Stimulated activated CD4-positive, alpha-beta T cell treated with anti-CD3 and anti-CD28 coated beads, Interleukin-2, amount 100 ng/mL, for 48 hours (primary cell): Measurements from ENCODE around the gene HHATL.
A peak's percentile ranks its signal among the peaks of the same experiment; 100 is the strongest.

Source experiments
- DNase-seq, 2 donors: peaks; one replicate each; pipeline ENCODE4 v3.0.0-alpha.2; 2020

HHATL gene

DNA sequence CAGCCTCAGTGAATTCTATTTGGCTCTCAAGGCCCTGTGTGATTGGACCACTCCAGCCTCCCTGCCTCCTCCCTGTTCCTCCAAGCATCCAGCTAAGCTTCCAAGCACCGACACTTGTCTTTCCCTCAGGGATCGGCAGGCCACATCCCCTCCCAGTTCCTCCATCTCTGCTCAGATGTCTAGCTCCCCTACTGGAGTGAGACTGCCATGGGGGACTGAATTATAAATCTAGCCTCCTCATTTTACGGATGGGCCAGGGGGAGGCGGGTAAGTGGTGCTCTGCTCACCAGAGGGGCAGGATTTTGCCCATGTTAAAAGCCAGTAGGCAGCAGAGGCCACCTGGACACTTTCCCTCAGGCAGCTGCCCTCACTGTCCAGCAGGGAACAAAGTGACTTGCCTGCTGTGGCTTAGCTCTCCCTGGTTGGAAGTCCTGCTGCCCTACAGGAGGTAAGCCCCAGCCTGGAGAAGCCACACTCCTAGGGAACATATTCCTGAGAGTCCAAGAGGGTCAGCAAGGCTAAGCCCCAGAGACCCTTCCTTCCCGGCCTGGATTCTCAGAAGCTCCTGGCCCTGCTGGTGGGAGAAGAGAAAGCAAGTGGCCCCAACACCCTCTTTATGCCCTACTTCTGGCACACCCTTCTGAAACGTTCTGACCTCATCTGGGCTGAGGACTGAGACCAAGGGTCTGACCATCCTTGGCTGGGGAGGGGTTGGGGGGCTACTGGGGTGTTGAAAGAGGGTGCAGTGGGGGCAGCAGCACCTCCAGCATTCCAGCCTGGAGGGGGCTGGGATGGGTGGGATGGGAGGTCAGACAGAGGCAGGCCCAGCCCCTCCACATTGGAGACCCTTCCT is 9.1 kb upstream of the HHATL start:
- DNase-seq = no peak

DNA sequence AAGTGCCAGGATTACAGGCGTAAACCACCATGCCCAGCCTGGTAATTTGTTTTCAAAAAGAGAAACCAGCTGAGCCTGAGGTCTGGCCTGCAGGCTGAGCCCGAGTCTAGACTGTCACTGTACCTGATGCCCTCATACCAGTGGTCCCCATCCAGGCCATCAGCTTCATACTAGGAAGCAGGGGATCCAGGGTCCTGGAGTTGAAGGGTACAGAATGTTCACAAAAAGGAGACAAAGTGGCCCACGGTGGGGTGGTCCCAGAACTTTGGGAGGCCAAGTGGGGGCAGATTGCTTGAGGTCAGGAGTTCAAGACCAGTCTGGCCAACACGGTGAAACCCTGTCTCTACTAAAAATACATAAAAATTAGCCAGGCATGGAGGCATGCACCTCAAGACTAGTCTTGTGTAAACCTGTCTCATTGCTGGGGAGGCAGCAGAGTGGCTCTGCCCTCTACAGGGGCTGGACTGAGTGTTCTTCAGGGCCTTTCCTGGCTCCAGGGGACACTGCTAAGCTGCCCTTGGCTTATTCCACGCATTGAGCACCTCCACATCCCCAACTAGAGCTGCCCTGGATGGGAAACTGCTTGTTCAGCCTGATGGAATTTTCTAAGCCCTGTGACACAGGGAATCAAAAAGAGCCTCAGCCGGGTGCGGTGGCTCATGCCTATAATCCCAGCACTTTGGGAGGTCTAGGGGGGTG is 7.9 kb upstream of the HHATL start:
- no peak for DNase-seq

DNA sequence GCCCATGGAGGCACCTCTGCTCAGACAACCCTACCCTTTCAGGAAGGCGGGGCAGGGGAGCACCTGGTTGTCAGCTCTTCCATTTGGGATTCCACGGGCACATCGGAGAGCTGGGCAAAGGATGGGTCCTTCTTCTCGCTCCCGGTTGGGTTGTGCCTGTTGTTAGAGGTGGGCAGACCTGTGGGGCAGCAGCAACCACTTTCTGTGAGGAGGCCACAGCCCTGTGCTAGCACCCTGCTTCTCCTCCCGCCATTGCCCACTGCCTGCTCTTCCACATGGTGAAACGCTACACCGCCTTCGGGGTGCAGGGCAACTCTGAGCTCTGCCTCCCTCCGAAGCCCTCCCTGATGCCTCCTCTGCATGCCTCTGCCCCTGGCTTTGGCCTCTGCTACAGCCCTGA is 7.0 kb upstream of the HHATL start:
- DNase-seq = no peak

DNA sequence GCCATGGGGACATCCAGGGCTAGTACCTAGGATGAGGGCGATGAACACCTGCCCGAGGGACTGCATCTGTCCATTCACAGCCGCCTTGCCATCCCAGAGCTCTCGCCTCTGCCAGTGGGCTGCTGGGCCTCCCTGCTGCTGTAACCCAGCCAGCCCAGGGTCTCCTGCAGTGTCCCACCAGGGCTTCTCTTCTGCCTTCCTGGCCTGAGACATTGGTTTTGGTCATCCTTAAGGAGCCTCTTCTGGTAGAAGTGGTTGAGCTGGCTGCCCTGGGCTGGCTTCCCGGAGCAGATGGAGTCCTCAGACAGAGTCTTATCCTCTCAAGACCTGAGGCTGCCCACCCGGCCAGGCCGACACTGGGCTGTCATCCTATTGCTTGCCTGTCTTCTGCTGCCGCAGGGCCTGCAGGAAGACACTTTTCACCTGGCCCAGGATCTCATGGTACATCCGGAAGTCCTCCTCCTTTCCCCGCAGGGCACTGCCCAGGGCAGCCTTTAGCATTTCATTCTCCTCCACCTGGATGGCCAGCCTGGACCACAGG is 6.1 kb upstream of the HHATL start:
- no peak for DNase-seq

DNA sequence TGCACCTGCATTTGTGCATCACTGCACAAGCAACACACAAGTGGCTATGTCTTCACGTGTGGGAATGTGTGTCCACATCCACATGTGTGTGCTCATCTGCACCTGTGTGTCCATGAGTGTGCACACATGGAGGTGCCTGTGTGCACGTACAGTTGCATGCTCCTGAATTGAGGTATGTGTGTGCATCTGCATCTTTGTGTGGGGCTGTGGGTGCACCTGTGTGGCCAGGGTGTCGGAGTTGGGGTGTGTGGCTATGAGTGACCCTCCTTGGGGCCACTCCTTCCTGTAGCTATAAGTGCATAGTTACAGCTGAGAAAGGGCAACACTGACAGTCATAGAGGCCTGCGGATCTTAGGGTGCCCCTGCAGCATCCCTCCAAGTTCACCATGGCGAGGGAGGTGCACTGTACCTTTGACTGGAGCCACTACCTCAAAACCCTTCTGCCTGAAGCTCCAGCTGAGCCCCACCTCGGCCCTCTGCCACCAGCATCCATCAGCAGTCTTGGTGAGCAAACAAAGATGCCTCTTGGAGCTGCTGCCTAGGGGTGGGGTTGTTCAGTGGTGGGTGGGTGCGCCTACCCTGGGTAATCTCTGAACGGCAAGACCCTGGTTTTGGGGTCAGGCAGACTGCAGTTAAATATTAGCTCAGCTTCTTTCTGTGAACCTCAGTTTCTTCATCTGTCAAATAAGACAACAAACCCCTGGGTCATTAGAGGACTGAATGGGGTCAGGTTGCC is 5.2 kb upstream of the HHATL start:
- no peak for DNase-seq

DNA sequence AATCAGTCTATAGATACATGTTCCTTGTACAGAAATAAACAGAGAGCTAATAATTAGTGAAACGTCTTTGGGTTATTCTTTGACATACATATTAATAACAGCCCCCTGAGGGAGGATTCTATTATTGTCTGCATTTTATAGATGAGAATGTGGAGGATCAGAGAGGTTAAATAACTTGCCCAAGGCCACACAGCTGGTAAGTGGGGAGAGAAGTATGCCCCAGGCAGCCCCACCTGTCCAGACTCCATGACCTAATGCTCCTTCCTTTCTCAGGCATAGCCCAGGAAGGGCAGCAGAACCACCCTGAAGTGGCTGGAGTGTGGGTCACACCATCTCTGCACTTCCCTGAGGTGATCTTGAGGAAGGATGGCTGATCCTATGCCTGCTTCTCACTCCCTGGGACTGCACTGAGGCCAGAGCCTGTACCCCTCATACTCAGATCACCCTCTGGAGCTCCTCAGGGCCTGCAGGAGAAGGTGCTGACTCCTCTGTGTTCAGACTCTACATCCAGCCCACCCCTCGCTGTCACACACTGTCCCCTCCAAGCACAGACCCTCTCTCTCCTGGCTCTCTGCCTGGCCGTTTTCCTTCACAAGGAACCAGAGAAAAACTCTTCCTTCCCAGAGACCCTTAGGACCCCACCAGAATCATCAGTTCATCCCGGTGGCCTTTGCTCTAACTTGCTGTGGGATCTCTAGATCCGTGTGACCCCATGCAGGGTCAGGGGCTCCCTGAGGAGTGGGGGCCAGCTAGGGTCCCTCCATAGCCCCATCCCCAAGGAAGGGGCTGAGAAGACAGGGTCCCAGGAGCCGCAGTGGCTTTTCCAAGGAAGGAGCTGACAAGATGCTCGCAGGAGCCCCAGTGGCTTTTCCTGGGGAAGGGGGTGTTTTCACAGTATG is 4.4 kb upstream of the HHATL start:
- no peak for DNase-seq

DNA sequence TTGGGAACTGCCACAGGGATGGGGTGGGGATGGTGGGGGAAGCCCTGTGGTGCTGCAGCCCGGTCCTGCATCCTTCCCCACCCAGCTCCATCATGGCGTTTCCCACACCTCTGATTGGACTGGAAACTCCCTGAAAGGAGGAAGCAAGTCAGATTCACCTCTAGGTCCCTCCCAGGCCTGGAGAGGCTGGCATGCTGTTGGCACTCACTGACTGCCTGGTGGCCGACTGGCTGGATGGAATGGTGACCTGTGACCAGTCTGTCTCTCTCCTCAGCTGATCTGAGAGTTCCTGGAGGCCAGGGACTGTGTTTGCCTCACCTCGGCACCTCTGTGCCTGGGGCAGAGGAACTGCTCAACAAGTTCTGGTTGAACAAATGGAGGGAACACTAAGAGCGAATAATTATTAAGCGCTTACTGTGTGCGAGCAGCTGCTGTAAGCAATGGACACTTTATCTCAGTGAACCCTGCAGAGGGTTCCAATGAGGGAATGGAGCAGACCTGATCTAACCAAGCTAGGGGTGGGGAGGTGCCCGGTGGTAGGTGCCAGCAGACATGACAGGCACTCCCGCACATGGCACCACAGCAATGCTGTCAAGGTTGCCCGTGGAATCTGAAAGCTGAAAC is 3.5 kb upstream of the HHATL start:
- DNase-seq = no peak

DNA sequence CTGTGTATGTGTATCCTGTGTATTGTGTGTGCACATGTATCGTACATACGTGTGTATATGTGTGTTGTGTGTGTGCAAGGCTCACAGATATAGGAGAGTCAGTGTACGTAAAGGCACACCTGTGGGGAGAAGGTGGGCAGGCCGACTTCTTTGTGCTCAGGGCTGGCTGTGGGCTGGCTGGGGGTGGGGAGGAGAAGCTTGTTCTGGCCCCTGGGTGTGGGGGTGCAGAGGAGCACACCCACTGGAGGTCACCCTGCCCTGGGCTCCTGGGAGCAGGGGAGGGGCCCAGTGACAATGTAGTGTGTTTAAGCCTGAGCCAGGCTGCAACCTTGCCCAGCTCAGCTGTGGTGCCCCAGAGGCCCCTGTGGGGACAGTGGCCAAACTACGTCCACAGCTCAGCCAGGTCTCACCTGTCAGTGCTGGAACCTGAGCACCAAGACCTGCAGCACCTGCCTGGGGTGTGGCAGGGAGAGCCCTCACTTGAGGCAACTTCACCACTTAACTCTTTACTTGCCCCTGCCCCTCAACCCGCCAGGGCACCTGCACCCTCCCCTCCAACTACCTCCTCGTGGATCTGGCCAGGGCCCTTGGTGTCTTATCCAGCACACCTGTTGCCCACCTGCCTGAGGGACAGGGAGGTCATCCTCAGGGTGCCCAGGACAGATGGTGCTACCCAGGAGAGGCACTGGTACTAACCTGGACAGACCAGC is 2.6 kb upstream of the HHATL start:
- no peak for DNase-seq

DNA sequence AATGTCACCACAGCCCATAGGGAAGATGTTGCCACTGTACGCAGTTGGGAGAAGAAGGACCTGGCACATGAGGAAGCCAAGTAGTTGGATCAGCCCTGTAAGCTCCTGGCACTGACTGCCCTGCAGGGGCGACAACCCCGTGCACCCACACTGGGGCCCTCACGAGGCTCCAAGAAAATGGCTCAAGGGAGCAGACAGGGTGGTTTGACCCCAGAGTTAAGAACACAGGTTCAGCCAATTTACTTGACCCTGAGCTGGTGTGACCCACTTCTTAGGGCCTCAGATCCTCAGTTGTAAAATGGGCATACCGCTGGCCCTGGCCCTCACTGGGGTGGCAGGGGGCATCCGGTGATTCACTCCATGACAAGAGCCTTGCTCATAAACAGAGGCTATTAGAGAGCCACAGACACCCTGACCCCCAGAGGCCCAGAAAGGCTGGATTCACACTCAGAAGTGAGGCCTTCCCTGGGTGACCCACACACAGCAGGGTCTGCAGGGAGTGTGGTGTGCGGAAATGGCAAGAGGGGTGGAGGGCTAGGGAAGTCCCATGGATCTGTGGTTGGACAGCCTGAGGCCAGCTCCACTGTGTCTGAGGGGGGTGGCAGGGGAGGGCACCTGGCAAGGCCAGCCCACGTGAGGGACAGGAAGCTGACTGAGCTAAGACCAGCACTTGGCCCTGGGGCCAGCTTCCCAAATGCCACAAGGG is 1.7 kb upstream of the HHATL start:
- no peak for DNase-seq

DNA sequence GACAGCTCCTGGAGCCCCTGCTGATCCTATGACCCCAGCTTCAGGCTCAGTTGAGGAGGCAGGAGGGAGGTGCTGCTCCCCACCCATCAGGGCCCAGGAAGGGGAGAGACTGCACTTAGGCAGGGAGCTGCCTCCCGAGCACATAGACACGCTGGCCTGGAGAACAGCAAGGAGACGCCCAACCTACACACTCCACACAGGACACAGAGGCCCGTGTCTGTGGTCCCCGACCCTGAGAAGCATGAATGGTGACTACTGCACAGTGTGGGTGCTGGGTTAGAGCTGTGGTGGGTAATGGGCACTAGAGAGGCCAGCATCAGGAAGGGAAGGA is 1.1 kb upstream of the HHATL start:
- DNase-seq = no peak

DNA sequence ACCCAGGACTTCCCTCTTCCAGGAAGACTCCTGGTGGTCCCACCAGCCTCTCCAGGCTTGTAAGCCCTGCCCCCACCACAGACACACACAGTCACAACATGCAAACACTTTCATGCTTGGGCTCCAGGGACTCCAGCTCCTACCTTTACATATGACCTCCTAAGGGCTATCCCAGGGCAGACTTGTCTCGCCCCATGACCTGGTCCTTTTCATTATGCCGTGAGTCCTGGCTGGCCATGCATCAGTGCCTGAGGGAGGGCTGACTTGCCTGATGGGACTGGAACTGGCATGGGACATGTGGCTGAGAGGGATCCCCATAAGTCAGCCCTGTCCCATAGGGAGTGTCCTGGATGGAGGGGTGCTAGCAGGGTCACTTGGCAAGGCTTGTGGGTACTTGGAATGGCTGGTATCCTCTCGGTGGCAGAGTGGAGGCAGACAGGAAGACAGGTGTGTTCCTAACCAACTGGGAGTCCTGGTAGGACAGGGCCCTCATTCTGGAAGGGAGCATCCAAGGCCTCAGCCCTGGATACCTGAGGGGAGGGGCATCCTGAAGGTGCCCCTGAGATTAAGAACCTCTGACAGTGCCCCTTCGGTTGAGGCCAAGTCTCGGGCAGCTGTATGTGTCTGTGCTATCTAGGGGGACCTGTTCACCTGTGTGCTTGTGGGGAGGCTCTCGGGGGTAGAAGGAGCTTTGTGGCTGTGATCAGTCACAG is 540 bp upstream of the HHATL start:
- DNase-seq = no peak

DNA sequence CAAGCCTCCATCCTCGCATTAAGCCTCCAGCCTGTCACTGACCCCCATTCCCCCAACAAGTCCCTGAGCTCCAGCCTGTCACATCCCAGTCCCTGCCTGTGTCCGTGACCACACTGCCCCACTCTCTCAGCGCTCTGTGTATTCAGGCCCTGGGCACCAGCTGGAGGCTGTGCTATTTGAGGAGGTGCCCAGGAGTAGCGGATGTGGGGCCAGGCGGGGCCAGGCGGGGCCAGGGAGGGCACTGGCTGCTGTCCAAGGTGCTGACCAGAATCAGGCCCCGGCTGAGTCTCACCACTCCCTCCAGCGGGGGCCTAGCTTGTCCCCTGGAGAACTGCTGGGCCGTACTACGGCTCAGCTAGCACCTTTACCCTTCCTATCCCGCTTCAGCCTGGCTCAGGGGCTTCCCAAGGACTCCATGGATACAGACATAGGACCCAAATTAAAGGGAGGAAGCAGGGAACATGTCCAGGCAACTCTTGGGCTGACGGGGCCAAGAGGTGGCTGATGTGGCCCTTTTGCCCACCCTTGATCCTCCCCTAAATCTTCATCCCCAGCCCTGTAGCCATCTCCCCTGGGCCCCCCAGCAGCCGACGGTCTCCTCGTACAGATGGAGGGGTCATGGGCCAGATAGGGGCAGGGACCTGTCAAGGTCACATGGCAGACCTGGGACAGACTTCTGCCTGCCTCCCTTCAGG is 1.1 kb downstream of the HHATL start:
- DNase-seq = peak; percentile 46 to 55

DNA sequence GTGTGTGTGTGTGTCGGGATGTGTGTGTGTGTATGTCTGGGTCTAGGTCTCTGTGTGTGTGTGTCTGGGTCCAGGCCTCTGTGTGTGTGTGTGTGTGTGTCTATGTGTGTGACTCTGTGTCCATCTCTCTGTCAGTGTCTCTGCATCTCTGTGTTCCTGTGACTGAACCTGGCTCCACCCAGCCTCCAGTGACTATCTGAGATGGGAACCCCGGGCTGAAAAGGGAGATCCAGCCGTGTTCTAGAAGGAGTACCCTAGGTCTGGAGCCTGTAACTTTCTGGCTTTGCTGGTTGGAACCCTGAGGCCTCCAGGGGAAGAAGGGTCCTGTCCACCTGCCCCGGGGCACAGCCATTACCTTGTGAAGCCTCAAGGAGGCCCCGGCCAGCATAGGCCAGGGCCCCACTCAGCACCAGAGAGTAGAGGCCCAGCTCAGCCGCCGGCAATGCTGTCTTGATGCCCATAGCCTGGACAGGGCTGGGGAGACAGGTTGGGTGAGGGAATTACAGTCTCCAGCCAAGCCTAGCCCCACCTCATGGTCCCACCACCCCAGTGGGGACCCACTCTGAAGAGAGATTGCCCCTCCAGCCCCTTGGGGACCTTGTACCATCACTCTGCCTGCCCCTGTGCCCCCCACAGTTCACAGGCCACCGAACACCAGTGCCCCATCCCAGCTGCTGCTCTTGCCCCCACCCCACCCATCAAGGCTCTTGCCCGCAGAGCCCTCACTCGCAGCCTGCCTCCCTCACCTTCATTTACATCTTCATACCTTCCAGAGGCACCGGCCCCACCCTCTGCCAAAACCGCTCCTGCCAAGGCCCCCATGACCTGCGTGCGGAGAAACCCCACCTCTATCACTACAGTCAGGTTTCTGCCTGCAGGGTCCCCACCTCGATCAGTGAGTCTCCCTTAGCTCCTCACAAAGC is 2.0 kb downstream of the HHATL start:
- DNase-seq = no peak

DNA sequence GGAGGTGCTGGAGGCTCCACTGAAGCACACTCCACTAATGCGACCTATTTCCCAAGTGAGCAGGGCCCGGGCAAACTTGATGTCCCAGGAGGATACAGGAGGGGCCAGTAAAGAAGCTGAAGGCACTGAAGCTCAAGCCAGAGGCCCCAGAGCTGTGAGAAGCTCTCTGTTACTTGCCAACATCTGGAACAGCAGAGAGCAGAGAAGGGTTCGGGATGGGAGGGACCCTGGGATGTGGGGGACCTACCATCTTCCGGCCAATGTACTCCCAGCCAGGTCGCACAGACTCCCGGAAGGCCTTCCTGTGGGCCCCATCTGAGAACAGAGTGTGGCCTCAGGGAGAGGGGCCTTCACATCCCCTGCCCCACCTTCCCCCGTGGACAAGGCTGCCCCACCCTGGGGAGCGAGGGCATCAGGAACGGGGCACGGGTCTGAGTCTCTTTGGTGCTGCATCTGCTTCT is 3.1 kb downstream of the HHATL start:
- no peak for DNase-seq

DNA sequence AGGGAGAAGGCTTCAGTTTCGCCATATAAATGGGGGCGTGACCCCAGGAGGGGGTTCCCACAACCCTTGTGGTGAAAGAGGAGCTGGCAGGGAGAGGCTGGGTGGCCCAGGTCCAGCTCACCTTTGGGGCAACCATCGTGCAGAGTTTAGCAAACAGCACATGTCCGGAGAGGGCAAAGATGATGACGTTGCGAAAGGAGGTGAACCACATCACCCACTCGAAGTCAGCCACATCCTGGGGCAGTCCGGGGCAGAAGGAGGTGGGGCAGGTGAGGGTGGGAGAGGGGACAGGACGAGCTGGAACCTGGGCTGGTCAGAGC is 3.7 kb downstream of the HHATL start:
- no peak for DNase-seq

DNA sequence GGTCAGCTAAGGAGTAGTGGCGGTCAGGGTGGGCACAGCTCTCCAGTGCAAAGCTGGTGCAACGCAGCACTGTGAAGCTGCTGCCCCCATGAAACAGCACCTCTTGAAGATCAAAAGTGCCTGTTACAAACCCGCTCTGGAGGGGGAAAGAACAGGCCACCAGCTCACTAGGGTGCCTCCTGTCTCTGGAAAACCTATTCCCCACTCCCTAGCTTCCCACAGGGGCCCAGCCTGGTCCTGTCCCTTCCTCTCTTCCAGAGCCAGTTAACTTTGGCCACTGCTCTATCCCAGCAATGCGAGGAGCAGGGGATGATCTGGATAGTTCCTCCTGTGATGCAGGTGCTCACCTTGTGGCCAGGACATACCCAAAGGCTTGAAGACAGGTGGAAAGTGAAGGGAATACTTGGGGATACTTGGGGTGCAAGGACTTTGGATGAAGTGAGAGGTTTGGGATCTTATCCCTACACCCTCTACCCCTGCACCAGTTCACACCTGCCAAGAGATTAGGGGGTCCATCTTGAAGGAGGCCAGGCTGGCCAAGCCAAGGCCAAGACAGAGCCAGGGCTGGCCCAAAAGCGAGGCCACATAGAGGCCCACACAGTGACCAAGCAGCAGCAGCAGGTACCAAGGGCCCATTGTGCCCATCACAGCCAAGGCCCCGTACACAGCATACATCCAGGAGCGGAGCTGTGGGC is 4.2 kb downstream of the HHATL start:
- no peak for DNase-seq

DNA sequence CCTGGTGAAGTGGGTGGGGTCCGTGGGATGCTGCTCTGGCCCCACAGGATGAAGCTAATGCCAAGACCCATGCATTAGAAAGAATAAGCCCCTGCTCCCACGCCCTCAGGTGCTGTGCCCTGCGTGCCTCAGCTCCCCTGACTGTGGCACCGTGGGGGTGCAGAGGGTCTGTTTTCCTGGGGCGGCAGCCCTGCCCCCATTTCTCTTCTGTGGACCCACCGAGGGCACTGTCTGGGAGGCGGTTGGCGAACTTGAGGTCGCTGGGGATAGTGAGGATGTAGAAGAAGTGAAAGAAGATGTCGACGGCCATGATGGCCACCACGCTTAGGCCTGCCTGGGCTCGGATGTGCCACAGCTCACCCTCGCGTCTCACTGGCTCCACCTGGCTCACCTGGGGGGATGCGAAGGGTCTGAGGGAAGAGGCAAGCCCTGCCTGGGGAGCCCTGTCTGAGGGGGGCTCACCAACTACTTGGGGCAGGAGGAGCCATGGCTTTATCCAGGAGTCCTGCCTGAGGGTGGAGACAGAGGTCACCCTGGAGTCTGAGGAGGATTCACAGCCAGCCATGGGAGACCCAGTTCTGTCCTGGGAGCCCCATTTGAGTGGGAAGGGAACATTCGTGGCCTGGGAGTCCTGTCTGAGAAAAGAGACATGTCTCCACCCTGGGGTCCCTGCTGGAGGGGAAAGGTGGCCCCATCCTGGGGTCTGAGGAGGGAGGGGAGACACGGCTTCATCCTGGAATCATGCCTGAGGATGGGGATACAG is 5.1 kb downstream of the HHATL start:
- DNase-seq = no peak
